Stimulated activated CD4-positive, alpha-beta T cell treated with anti-CD3 and anti-CD28 coated beads, TNF-alpha, amount 100 ng/mL, for 4 hours (primary cell): ENCODE results near the gene ACR.

ENCODE experiments used
- DNase-seq, 3 experiments: peaks; one replicate each; pipeline ENCODE4 v3.0.0-alpha.2; 2020; ENCODE audit warnings: low read depth in 3 of 3

ACR gene

GRCh38 chr22:50717709-50718351 lies 20.2 kb upstream of the ACR start:
- no peak for DNase-seq

- no peak for DNase-seq
These were observed 19.7 kb upstream of the ACR start for GRCh38 chr22:50718352-50718709.

- no peak for DNase-seq
These were observed 18.1 kb upstream of the ACR start for GRCh38 chr22:50719814-50720300.

DNA sequence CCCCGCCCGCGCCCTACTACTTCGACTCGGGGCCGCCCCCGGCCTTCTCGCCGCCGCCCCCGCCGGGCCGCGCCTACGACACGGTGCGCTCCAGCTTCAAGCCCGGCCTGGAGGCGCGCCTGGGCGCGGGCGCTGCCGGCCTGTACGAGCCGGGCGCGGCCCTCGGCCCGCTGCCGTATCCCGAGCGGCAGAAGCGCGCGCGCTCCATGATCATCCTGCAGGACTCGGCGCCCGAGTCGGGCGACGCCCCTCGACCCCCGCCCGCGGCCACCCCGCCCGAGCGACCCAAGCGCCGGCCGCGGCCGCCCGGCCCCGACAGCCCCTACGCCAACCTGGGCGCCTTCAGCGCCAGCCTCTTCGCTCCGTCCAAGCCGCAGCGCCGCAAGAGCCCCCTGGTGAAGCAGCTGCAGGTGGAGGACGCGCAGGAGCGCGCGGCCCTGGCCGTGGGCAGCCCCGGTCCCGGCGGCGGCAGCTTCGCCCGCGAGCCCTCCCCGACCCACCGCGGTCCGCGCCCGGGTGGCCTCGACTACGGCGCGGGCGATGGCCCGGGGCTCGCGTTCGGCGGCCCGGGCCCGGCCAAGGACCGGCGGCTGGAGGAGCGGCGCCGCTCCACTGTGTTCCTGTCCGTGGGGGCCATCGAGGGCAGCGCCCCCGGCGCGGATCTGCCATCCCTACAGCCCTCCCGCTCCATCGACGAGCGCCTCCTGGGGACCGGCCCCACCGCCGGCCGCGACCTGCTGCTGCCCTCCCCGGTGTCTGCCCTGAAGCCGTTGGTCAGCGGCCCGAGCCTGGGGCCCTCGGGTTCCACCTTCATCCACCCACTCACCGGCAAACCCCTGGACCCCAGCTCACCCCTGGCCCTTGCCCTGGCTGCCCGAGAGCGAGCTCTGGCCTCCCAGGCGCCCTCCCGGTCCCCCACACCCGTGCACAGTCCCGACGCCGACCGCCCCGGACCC lies 17.4 kb upstream of the ACR start:
- DNase-seq = no peak

GRCh38 chr22:50721257-50721844 lies 16.7 kb upstream of the ACR start:
- no peak for DNase-seq

DNA sequence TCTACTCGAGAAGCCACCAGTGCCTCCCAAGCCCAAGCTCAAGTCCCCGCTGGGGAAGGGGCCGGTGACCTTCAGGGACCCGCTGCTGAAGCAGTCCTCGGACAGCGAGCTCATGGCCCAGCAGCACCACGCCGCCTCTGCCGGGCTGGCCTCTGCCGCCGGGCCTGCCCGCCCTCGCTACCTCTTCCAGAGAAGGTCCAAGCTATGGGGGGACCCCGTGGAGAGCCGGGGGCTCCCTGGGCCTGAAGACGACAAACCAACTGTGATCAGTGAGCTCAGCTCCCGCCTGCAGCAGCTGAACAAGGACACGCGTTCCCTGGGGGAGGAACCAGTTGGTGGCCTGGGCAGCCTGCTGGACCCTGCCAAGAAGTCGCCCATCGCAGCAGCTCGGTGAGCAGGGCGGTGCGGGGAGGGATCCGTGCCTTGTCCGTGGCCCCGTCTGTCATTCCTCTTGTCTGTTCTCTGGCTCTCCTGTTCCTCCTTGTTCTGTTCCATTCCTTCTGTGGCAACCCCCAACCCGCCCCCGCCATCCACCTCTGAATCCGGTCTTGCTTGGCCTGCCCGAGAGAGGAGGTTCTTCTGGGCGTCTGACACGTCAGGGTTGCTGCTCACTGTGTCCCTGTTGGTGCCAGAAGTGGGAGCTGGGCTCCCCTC lies 15.8 kb upstream of the ACR start:
- no peak for DNase-seq

DNA sequence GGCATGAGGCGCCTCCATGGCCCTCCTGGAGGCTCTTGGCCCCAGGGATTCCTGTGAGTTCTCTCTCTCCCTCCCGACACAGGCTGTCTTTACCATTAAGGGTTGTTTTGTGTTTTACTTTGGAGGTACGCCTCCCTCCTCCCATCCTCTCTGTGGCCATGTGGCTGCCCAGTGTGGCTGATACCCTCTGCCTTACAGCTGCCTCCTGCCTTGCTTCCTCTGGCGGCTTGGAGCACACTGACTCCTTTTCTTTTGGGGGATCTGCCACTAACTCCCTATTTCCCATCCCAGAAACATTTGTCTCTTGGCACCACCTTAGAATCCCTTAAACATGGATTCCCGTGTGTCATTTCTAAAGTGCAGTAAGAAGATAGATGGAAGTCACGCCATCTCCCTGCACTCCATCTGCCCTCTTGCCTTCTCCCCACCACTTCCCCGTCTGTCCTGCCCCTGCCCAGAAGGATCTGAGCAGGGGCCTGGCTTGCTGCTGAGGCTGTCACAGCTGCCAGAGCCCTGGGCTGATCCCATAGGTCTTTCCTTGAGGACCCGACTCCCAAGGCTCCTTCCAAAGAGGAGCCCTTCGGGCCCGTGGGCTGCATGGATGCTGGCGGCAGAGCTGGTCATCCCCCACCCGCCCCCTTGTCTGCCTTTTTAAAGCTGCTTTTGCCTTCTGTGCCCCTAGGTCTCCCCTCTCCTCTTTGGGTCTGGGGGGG lies 15.1 kb upstream of the ACR start:
- DNase-seq = no peak

GRCh38 chr22:50723991-50724390 lies 14.0 kb upstream of the ACR start:
- no peak for DNase-seq

GRCh38 chr22:50724616-50725015 lies 13.4 kb upstream of the ACR start:
- DNase-seq = no peak

GRCh38 chr22:50725597-50725996 lies 12.4 kb upstream of the ACR start:
- DNase-seq = no peak

DNA sequence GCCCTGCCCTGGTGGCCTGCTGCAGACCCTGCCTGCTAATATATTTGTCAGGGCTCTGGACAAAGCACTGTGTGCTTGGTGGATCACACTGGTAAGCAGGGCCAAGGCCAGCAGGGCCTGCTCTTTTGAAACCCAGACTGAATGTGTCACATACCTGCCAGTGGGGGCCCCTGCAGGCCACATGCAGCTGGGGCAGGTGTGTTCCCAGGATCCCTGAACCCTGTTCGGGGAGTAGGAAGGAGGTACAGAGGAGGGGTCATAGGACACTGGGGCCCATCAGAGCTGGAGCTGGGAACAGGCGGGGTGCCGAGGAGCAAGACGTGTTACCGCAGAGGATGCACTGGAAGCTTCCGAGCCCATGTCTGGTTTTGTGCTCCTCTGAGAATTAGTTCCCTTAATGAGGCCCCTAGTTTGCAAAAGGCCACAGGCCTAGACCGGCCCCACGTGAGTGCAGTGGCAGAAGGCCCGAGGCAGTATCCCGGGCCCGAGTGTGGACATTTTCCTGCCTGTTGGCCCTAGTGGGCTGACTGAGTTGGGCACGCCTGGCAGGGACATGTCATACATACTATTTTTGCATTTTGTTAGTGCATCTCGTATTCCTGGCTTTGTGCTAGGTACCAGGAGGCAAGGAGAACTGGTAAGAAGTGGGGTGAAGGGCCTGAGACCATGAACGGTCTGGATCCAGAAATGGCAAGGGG lies 11.2 kb upstream of the ACR start:
- DNase-seq = no peak

- DNase-seq = no peak
These were observed 10.1 kb upstream of the ACR start for GRCh38 chr22:50727678-50728522.

- DNase-seq = no peak
These were observed 9.5 kb upstream of the ACR start for GRCh38 chr22:50728523-50728931.

DNA sequence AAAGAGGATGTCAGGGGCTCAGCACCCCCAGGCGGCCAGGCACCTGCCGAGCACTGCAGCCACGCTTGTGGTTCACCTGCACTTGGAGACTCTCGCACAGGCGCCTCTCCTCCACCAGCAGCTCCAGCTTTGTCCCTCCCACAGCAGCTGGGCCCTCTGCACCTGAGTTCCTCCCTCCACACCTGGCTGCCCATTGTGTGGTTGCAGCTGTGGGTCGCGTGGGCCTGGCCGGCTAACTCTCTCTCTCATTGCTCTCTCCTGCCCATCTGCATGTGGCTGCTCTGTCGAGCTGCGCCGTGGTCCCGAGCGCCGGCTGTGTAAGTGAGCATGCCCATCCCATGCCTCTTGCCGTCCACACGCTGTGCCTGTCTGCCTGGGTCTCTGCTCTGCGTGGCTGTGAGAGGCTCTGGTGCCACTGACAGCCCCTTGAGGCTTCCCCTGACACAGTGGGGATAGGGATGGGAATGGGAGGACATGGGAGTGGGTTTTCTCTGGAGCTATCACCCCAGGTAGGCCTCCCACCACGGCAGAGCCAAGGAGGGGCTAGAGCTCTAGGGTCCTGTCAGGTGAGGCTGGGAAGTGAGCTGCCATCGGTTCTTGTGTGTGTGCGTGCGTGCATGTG lies 8.5 kb upstream of the ACR start:
- DNase-seq = no peak

- DNase-seq = no peak
These were observed 7.8 kb upstream of the ACR start for GRCh38 chr22:50730013-50730891.

- DNase-seq = no peak
These were observed 6.9 kb upstream of the ACR start for GRCh38 chr22:50730941-50731661.

GRCh38 chr22:50731811-50732624 lies 6.0 kb upstream of the ACR start:
- peak; percentile 16 to 41 (median 32) for DNase-seq
